GM19023 (cell line): ENCODE results near the gene PPP6R3.
"Not testable (repeated sequence)": the region's sequence is repeated elsewhere in the genome, so short reads cannot be mapped to it uniquely, and the experiment has no call there.

Experiments used
- ATAC-seq: cut with Tn5 transposase; IDR thresholded peaks from one replicate; pipeline ENCODE4 v1.9.1; 2021; ENCODE audit warnings: mild to moderate bottlenecking, moderate library complexity; ENCODE audit not compliant: unreplicated experiment

Gene PPP6R3

DNA sequence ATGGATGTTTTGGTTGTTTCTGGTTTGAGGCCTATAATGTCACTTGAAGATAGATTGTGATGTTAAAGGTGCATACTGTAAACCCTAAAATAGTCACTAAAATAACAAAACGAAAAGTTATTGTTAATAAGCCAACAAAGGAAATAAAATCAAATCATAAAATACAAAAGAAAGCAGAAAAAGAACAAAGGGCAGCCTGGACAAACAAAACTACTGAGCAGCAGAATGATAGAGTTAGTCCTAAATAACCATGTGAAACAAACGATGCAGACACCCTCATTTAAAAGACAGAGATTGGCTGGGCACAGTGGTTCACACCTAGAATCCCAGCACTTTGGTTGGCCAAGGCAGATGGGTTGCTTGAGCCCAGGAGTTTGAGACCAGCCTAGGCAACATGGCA is 132.9 kb downstream of the PPP6R3 start:
- no peak for ATAC-seq

DNA sequence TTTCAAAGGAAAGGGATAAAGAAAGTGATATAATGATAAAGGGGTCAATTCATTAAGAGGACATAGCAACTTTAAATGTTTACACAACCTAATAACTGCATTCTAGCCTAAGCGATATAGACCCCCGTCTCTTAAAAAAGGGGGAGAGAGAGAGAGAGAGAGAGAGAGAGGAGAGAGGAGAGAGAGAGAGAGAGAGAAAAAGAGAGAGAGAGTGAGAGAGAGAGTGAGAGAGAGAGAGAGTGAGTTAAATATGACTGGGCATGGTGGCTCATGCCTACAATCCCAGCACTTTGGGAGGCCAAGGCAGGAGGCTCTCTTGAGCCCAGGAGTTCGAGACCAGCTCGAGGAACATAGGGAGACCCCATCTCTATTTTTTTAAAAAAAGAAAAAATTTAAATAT is 133.6 kb downstream of the PPP6R3 start:
- ATAC-seq = no peak

DNA sequence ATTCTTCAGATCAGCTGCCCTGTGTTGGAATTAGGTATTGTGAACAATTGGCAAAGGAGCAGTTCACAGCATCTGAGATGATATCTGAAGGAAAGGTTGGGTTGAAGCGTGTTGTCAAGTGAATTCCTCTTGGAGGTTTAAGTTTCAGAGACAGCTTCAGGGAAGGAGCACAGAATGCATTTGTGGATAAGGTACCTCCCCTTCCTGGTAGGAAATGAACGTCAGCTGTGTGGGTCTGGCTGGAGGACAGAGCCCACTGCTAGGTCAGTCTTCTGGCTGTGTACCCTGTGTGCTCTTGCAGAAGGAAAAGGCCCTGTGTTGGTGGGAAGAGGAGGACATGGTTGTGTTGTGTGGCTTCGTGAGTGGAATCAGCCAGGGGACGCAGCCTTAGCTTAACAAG is 135.7 kb downstream of the PPP6R3 start:
- no peak for ATAC-seq

DNA sequence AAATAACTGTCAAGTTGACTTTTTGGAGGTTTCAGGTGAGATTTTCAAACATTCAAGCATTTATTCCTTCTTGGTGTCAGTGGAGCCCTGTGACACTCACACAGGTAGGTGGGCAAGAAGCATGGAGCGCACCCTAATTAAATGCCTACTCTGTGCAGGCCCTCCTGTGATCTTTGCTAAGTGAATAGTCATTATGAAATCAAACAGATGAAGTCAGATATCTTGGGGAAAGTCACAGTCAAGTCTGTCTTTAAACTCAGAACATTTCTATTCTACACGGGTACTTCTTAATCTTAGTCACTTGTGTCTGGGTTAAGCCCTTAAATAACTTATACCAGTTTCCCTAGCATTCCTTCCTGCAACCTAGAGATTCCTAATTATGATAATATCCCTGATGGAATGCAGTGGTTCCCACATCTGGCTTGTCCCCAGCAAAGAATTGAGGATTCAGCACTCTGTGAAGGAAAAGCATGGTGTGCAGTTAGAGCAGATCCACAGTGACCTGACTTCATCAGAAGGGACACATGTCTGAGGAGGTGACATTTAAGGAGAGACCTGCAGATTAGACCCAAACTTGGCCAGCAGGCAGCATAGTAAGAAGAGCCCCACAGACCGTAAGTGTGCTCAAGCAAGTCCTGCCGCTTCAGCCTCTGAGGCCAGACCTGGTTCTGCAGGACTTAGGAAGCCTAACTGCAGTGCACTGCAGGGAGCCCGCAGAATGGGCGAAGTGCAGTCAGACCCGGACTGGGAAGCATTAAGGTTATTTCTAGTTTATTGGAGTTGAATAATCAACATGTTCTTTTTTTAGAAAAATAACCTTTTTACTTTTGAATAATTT is 138.5 kb downstream of the PPP6R3 start:
- ATAC-seq = no peak

DNA sequence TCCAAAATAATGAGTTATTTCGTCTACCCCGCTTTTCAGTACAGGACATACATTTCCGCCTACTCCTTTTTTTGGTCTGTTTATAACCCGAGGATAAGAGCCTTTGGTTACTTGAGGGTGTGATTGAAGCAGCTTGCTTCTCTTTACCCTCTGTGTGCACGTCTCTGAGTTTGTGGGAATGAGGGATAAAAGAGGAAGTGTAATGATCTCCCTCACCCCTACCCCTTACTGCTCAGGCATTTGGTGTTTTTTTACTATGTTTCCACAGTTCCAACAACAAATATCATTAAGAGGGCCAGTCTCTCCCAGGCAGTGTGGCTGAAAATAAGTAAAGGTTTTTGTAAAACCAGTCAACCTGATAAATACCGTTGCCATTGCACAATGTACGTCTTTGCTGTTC is 140.6 kb downstream of the PPP6R3 start:
- ATAC-seq = no peak

DNA sequence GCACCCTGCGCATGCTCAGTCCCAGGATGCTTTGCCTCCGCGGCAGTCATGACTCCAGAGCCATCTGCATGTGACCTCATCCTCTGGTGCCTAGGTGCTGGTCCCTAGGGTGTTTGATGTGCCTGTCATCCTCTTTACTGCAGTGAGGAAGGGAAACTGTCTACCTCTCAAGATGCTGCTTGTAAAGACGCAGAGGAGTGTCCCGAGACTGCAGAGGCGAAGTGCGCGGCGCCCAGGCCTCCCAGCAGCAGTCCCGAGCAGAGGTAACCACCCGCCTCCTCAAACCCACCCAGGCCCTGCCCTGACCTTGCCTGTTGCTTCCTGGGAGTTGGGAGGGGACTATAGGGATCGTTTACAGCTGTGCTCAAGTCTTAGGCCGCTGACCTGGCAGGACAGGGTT is 149.2 kb downstream of the PPP6R3 start:
- ATAC-seq = no peak

DNA sequence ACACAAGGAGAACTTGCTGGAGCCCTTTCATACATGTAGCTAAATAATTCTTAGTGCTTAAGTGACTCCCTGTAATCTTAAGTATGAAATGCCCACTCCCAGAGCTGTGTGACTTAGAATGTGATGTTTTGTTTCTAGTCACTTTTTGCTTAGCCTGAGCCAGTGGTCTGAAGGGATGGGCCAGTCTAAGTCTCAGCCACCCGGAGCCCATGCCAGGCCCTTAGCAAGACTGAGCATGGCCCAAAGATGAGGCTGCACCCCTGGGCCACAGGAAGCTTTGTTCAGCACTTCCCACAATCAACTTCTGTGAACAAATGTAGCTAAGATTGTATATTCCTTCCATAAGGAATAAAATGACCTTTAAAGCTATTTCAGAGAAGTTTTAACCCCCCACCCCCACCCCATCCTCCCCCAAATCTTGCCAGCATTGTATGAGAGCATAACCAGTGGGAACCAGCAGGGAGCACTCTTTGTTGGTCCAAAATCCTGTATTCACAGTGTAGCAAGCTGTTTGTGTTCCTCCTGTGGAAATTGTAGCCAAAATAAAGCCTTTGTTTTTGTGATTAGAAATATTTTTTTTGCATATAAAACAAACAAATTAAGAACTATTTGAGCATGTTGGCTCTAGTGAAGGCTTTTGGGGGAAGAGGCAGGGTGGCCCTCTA is 150.0 kb downstream of the PPP6R3 start:
- ATAC-seq = no peak

DNA sequence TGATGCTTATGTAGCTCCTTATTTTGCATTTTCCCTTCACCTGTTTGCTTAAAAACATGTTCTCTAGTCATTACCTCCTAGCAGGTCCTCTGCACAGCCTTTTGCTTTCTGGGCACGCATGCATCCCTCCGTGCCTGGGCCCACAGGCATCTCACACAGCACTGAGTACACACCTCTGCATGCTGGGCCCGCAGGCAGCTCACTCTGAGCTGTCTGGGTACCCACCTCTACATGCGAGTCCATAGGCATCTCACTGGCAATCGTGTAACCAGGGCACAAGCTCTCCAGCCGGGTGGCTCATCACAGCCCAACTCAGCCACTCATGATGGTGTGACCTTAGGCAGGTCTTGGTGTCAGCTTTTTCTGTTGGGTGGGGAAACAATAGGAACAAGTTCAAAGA is 155.1 kb downstream of the PPP6R3 start:
- no peak for ATAC-seq

DNA sequence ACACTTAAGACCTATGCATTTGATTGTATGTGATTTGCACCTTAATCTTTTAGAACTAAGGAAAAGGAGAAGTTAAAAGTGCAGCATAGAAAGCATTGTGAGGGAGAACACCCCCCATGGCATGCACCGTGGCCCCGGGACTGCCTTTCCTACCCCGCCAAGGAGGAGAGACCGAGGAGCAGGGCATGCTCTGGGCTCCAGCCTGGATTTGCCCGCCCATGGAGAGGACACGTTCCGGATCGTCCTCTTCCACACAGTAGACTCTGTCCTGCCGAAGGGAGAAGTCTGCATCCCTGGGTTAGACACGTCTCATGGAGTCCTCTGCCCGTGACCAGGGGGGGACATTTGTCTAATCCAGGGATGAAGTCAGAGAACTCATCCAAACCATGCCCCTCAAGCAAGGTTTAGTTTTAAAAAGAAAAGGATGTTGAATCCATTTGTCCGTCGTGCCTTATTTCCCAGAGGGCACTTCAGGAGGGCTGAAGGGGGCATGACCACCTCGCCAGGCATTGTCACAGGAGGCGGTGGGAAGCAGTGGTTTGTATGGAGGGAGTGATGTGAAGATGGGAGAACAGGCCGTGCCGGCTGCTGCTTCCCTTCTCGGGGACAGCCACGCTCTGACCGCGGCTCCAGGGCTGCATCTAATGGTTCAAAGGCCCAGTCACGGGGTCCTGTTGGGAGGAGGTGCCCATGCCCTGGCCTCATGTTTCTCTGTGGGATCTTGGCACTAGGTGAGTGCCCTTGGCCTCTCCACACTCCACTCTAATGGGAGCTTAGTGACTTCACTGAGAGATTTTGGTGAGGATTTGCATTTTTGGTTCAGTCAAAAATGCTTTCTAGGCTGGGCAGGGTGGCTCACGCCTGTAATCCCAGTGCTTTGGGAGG is 157.6 kb downstream of the PPP6R3 start:
- ATAC-seq = no peak

DNA sequence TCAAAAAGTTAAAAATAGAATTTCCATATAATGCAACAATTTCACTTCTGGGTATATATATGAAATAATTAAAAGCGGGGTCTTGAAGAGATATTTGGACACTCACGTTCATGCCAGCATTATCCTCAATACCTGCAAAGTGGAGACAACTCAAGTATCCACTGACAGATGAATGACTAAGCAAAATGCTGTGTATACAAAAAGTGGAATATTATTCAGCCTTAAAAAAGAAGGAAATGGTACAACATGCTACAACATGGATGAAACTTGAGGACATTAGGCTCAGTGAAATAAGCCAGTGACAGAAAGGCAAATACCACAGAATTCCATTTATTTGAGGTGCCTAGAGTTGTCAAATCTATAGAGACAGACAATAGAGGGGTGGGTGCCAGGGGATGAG is 161.3 kb downstream of the PPP6R3 start:
- ATAC-seq = no peak

DNA sequence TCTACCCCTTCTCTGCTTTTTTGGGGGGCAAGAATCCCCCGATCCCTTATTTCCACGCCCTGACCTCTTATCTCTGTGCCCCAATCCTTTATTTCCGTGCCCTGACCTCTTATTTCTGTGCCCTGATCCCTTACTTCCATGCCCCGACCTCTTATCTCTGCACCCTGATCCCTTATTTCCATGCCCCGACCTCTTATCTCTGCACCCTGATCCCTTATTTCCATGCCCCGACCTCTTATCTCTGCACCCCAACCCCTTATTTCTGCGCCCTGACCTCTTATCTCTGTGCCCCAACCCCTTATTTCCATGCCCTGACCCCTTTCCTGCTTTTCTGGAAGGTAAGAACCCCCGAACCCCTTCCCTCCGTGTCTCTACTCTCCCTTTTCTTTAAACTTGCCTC is 163.2 kb downstream of the PPP6R3 start:
- ATAC-seq = not testable (repeated sequence)

DNA sequence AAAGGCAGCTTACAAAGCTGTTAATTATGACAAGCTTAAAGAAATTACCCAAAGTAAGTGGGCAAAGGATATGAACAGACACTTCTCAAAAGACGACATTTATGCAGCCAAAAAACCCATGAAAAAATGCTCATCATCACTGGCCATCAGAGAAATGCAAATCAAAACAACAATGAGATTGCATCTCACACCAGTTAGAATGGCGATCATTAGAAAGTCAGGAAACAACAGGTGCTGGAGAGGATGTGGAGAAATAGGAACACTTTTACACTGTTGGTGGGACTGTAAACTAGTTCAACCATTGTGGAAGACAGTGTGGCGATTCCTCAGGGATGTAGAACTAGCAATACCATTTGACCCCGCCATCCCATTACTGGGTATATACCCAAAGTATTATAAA is 164.5 kb downstream of the PPP6R3 start:
- not testable (repeated sequence) for ATAC-seq

DNA sequence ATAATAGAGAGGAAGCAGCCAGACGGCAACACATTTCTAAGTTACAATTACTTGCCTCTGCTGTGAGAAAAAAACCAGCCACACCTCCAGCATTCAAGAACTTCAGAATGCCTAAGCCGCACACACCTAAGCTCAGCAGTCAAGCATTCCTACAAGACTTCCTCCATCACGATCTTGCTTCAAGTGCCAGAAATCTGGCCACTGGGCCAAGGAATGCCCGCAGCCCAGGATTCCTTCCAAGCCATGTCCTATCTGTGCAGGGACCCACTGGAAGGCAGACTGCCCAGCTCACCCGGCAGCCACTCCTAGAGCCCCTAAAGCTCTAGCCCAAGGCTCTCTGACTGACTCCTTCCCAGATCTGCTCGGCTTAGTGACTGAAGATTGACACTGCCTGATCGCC is 165.7 kb downstream of the PPP6R3 start:
- ATAC-seq = not testable (repeated sequence)

DNA sequence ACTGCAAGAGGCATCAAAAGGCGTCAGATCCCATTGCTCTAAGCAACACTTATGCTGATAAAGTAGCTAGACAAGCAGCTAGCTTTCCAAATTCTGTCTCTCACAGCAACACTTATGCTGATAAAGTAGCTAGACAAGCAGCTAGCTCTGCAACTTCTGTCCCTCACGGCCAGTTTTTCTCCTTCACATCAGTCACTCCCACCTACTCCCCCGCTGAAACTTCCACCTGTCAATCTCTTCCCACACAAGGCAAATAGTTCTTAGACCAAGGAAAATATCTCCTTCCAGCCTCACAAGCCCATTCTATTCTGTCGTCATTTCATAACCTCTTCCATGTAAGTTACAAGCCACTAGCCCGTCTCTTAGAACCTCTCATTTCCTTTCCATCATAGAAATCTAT is 168.3 kb downstream of the PPP6R3 start:
- not testable (repeated sequence) for ATAC-seq

DNA sequence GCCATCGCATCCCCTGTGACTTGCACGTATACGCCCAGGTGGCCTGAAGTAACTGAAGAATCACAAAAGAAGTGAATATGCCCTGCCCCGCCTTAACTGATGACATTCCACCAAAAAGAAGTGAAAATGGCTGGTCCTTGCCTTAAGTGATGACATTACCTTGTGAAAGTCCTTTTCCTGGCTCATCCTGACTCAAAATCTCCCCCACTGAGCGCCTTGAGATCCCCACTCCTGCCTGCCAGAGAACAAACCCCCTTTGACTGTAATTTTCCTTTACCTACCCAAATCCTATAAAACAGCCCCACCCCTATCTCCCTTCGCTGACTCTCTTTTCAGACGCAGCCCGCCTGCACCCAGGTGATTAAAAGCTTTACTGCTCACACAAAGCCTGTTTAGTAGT is 171.8 kb downstream of the PPP6R3 start:
- ATAC-seq = not testable (repeated sequence)

DNA sequence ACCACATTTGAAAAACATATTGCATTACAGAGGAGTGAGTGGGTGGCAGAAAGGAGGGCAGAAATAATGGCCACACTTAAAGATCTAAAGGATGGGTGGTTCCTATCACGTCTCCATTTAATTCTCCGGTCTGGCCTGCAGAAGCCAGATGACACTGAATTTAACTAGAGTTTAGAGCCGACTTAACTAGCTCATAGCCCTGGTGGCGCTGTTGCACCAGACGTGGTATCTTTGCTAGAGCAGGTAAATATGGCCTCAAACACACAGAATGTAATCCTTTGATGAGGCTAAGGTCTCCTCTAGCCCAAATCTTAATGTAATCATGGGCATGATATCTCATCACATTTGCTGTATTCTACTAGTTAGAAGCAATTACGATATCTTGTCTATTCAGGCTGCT is 172.2 kb downstream of the PPP6R3 start:
- no peak for ATAC-seq

DNA sequence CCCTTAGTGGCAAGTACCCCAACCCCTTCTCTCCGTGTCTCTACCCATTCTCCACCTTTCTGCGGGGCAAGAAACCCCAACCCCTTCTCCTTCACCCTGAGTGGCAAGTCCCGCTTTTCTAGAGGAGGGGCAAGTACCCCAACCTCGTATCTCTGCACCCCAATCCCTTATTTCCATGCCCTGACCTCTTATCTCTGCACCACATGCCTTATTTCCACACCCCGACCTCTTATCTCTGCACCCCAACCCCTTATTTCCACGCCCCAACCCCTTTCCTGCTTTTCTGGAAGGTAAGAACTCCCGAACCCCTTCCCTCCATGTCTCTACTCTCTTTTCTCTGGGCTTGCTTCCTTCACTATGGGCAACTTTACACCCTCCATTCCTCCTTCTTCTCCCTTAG is 174.1 kb downstream of the PPP6R3 start:
- not testable (repeated sequence) for ATAC-seq

DNA sequence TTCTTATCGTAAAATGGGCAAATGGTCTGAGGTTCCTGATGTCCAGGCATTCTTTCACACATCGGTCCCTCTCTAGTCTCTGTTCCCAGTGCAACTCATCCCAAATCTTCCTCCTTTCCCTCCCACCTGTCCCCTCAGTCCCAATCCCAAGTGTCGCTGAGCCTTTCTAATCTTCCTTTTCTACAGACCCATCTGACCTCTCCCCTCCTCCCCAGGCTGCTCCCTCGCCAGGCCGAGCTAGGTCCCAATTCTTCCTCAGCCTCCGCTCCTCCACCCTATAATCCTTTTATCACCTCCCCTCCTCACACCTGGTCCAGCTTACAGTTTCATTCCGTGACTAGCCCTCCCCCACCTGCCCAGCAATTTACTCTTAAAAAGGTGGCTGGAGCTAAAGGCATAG is 174.6 kb downstream of the PPP6R3 start:
- not testable (repeated sequence) for ATAC-seq

DNA sequence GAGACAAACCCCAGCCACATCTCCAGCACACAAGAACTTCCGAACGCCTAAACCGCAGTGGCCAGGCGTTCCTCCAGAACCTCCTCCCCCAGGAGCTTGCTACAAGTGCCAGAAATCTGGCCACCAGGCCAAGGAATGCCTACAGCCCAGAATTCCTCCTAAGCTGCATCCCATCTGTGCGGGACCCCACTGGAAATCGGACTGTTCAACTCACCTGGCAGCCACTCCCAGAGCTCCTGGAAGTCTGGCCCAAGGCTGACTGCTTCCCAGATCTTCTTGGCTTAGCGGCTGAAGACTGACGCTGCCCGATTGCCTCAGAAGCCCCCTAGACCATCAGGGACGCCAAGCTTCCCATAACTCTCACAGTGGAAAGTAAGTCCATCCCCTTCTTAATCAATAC is 175.3 kb downstream of the PPP6R3 start:
- not testable (repeated sequence) for ATAC-seq

DNA sequence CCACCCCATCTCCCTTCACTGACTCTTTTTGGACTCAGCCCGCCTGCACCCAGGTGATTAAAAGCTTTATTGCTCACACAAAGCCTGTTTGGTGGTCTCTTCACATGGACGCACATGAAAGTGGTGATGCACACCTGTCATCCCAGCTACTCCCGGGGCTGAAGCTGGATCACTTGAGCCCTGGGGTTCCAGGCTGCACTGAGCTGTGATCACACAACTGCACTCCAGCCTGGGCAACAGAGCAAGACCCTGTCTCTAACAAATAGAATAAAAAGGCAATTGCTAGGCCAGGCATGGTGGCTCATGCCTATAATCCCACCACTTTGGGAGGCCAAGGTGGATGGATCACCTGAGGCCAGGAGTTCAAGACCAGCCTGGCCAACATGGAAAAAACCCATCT is 178.8 kb downstream of the PPP6R3 start:
- not testable (repeated sequence) for ATAC-seq

DNA sequence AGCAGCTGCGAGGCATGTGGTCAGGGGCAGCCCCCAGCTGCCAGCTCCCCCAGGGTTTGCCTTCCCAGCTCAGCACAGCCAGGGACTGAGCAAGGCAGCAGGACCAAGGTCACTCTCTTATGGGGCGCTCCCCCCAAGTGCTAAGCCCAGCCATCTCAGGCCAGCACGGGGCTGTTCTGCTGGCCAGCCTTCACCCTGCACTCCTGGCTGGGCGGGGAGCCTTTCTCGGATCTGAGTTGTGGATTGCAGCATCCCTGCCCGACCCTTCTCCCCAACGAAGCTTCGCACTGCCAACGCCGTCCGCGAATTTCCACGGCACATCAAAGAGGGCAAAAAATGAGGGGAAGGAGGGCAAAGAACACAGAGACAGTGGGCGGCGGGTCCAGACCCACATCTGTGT is 181.3 kb downstream of the PPP6R3 start:
- ATAC-seq = no peak
